NCI-H128 (cell line): ENCODE data around the gene ZNF692.
"Not testable (repeated sequence)": the region's sequence is repeated elsewhere in the genome, so short reads cannot be mapped to it uniquely, and the experiment has no call there.

Source experiments
- DNase-seq: peaks from one replicate; lab custom pipeline; 2025; ENCODE audit not compliant: unreplicated experiment; lab: John Stamatoyannopoulos, UW

Gene ZNF692

GRCh38 chr1:248810000-248810726 is 48.7 kb downstream of the ZNF692 start:
- DNase-seq, result no peak

GRCh38 chr1:248808876-248809275 is 50.0 kb downstream of the ZNF692 start:
- no peak for DNase-seq

- DNase-seq, result no peak
These were observed 51.7 kb downstream of the ZNF692 start for GRCh38 chr1:248807067-248807737.

- no peak for DNase-seq
These were observed 53.0 kb downstream of the ZNF692 start for GRCh38 chr1:248805876-248806275.

GRCh38 chr1:248804771-248805681 is 53.9 kb downstream of the ZNF692 start:
- no peak for DNase-seq

GRCh38 chr1:248803501-248803900 is 55.4 kb downstream of the ZNF692 start:
- DNase-seq, result not testable (repeated sequence)

GRCh38 chr1:248802454-248802853 is 56.4 kb downstream of the ZNF692 start:
- no peak for DNase-seq

- DNase-seq, result no peak
These were observed 58.4 kb downstream of the ZNF692 start for GRCh38 chr1:248800459-248800858.
